ENCODE data around the gene CRYZ. TPM values are rescaled to one million over a fixed set of nuclear protein-coding genes. Genes with fewer than 3 reads are reported as not detected.
"Not testable (repeated sequence)": the region's sequence is repeated elsewhere in the genome, so short reads cannot be mapped to it uniquely, and the experiment has no call there.

The CRYZ gene
- total RNA-seq, 1 experiment from 2014 or later = 39.0 TPM

- Histone ChIP-seq H3K36me3 (no peaks in the 10 kb centered on the region), H3K4me3 (no peak overlapping the region), H3K4me1 (peaks cover 6% of the 10 kb centered on the region), H3K27me3 (no peaks in the 10 kb centered on the region), H3K27ac (no peak overlapping the region), H3K9me3 (replicated peaks) (no peaks in the 10 kb centered on the region)
- DNase-seq = peak; percentile 34 to 69
These were observed 51.8 kb downstream of the CRYZ start for GRCh38 chr1:74681001-74681400.

GRCh38 chr1:74679811-74680210 lies 53.0 kb downstream of the CRYZ start:
- no peaks in the 10 kb centered on the region for H3K36me3 ChIP-seq
- H3K4me1 ChIP-seq = peaks cover 6% of the 10 kb centered on the region
- H3K9me3 ChIP-seq (replicated peaks) = no peaks in the 10 kb centered on the region
- DNase-seq = no peak
- no peak overlapping the region for H3K27ac ChIP-seq
- H3K4me3 ChIP-seq = no peak overlapping the region
- no peaks in the 10 kb centered on the region; the same call in 1 of the 2 replicates for H3K27me3 ChIP-seq

GRCh38 chr1:74677926-74678325 lies 54.9 kb downstream of the CRYZ start:
- Histone ChIP-seq H3K4me1 (peaks cover 6% of the 10 kb centered on the region), H3K27me3 (no peaks in the 10 kb centered on the region; the same call in 1 of the 2 replicates), H3K4me3 (no peak overlapping the region), H3K36me3 (no peaks in the 10 kb centered on the region), H3K9me3 (replicated peaks) (no peaks in the 10 kb centered on the region), H3K27ac (no peak overlapping the region)
- no peak for DNase-seq

- no peaks in the 10 kb centered on the region; the same call in 1 of the 2 replicates for H3K27me3 ChIP-seq
- DNase-seq = no peak
These were observed 58.4 kb downstream of the CRYZ start for GRCh38 chr1:74674278-74675048.

GRCh38 chr1:74673351-74674111 lies 59.3 kb downstream of the CRYZ start, which contains the start of gene ERICH3:
Gene ERICH3 (minus strand): TSS chr1:74673792. CDS start chr1:74673519, 273 bp downstream.
- H3K4me3 ChIP-seq = no peak within 1 kb of the TSS
- no peak for DNase-seq
- H3K27me3 ChIP-seq = no peaks in the 10 kb centered on the region; the same call in 1 of the 2 replicates
- no peaks in the 10 kb centered on the region for H3K36me3 ChIP-seq
- 0 out of 2 replicates have a peak, but pooled peaks cover 3% of the 10 kb centered on the region for H3K9me3 ChIP-seq (replicated peaks)
- H3K27ac ChIP-seq = no peak within 1 kb of the TSS
- no peaks in the 10 kb centered on the region for H3K4me1 ChIP-seq

More at GRCh38 chr1:74674278-74675048, 58.4 kb downstream of the CRYZ start:
- no peaks in the 10 kb centered on the region for H3K4me1 ChIP-seq
- H3K4me3 ChIP-seq = no peak overlapping the region
- 0 out of 2 replicates have a peak, but pooled peaks cover 3% of the 10 kb centered on the region for H3K9me3 ChIP-seq (replicated peaks)
- no peaks in the 10 kb centered on the region for H3K36me3 ChIP-seq
- H3K27ac ChIP-seq = no peak overlapping the region

- H3K9me3 ChIP-seq (replicated peaks) = not testable (repeated sequence)
These were observed 62.0 kb downstream of the CRYZ start for GRCh38 chr1:74670866-74671265.

More at GRCh38 chr1:74670866-74671265, 62.0 kb downstream of the CRYZ start:
- not testable (repeated sequence) for H3K36me3 ChIP-seq, DNase-seq, H3K27ac ChIP-seq, H3K4me3 ChIP-seq, H3K27me3 ChIP-seq, H3K4me1 ChIP-seq

Other genes with a start within 250 kb of the CRYZ start
- not detected in 2 replicates for gene LRRC53, start 220.4 kb downstream of the CRYZ start, total RNA-seq (2014; rRNA removed; shearing (Covaris generic))
- gene ERICH3, start 59.3 kb downstream of the CRYZ start, total RNA-seq (2014; rRNA removed; shearing (Covaris generic)) = not detected in 2 replicates
- 24.9 and 28.9 TPM in 2 replicates for gene TYW3, start 102 bp upstream of the CRYZ start, total RNA-seq (2014; rRNA removed; shearing (Covaris generic))